ENCODE results near the gene CCDC92B.

The CCDC92B gene

DNA sequence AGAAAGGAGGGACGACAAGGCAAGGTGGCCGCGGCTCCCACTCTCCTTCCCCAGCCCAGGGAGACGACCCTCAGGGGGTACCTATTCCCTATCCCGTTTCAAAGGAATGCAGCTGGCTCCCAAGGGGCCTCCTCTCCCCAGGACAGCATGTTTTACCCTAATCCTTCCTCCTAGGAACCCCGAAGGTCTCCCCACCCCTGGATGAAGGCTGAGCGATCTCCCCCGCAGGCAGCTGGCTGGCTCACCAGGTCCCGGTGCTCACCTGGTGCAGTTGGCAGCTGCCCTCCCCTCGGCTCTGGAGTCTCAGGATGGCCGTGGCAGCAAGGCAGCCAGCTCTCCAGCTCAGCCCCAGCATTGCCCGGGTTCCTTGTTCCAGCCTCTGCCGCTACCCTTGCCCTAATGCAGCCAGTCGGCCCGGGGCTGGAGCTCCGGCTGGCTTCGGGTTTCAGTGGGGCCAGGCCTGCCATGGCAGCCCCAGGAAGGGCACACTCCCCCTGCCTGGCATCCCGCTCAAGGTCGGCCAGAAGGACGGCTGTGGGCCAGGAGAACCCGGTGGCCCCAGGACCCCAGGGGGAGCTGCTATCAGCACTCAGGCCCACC is 42.4 kb downstream of the CCDC92B start:
- DNase-seq (ENCODE audit: insufficient read length, low spot score) (no peak), FAIRE-seq (no peak)
- TF ChIP-seq, protein P1, sequence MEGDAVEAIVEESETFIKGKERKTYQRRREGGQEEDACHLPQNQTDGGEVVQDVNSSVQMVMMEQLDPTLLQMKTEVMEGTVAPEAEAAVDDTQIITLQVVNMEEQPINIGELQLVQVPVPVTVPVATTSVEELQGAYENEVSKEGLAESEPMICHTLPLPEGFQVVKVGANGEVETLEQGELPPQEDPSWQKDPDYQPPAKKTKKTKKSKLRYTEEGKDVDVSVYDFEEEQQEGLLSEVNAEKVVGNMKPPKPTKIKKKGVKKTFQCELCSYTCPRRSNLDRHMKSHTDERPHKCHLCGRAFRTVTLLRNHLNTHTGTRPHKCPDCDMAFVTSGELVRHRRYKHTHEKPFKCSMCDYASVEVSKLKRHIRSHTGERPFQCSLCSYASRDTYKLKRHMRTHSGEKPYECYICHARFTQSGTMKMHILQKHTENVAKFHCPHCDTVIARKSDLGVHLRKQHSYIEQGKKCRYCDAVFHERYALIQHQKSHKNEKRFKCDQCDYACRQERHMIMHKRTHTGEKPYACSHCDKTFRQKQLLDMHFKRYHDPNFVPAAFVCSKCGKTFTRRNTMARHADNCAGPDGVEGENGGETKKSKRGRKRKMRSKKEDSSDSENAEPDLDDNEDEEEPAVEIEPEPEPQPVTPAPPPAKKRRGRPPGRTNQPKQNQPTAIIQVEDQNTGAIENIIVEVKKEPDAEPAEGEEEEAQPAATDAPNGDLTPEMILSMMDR (IDR thresholded peaks at IDR 0.05; ENCODE audit: insufficient read depth, missing control alignments), result no peak

DNA sequence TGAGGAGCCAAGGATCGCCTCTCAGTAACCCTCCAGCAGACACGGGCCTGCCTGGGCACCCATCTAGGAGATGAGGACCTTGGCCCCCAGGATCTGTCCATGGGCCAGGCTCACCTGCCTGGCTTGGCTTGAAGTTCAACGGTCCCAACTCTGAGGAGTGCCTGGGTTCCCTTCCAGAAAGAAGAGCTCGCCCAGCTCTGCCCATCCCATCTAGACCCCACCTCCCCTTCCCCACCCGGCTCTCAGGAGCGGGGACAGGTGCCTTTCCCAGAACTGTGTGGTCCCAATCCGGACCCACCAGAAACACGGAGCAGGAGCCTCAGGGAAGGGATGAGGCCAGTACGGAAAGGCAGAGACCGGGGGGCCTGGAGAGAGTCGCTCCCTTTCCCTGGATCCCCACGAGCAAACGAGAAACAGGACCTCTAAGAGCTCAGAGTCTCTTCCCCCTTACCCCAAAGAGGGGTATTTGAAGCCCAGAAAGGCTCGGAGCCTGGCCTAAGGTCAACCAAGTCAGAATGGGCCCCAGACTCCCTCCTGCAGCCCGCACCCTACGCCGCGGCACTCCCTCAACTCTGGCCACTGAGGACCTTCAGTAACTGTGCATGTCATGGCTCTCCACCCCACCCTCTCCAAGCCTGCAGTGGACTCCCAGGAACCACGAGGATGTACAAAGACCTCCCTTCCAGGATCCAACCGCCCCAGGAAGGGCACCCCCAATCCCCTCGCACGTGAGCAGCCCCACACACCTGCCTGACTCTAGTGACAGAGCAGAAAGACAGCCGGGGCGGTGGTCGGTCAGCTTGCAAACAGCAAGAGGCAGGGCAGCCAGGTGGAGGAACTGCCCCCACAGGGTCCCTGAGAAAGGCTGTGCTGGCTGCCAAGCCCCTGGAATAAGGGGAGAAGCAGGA is 43.3 kb downstream of the CCDC92B start:
- DNase-seq (ENCODE audit: insufficient read length, low spot score), result no peak
- FAIRE-seq, result no peak
- TF ChIP-seq, protein P1 (IDR thresholded peaks at IDR 0.05; ENCODE audit: insufficient read depth, missing control alignments), result no peak

DNA sequence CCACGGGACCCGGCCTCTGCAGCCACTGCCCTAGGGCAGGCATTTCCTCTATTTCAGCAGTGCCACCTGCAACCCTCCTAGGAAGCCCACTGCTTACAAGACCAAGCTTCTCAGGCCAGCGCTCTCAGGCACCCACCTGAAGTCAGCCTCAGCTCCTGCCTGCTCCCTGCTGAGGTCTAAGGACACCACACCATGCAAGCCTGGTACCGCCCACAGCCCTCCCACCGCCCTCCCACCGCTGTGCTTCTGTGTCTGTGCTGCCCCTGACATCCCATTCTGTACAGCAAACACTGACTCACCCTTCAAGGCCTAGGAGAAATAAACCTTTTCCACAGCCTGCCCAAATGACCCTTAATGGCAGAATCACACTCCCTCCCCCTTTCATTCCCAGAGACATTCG is 44.2 kb downstream of the CCDC92B start:
- FAIRE-seq (no peak), DNase-seq (ENCODE audit: insufficient read length, low spot score) (no peak)
- TF ChIP-seq, protein P1 (IDR thresholded peaks at IDR 0.05; ENCODE audit: insufficient read depth, missing control alignments), result no peak

DNA sequence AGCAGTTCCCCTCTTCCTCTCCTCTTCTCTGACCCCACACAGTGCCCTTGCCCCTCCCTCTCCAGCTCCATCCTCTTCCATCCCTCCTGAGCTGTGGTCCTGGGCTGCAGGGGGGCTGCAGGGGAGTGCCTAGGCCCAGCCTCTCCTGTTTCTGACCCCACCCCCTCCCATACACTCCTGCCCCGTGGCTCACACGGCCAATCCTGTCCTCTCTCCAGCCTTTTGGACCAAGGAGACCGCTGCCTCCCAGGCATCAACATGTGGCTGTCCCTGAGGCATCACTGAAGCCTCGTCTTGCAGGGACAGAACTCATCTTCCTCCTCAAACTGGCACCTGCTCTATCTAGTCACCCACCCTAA is 44.6 kb downstream of the CCDC92B start:
- FAIRE-seq (no peak), DNase-seq (ENCODE audit: insufficient read length, low spot score) (no peak)
- TF ChIP-seq, protein P1 (IDR thresholded peaks at IDR 0.05; ENCODE audit: insufficient read depth, missing control alignments), result no peak

DNA sequence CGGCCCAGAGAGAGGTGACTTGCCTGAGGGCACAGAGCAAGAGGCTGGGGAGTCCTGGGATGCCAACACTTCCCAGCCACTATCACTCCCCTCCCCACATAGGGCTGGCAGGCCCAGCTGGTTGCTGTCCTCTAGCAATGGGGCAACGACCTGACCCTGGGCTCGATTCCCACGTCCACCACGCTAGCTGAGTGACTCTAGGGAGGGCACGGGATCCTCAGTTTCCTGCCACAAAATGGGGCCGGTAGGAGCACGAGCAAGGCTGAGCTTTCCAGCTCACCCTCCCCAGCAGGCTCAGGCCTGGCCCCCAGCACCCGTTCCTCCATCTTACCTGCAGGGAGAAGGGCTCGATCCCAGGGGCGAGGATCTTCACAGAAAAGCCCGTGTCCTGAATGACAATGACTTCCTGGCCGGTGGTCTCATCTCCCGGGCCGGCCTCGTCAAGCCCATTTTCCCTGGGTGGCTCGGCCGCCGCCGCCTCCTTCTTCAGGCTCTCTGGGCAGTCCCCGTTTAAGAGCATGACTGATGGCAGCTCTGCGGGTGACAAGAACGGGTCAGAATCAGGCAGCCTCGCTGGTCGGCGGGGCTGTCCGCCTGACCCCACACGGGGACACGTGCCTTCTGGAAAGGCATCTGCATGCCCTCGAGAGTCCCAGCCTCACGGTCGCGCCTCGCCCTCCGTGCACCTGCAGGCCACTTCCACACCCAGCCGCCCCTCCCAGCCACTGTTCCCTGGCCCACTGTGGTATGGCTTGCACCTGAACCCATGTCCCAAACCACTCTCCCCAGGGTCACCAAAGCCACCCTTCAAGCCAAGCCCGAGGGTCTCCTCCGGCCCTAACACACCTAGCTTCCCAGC is 45.2 kb downstream of the CCDC92B start:
- FAIRE-seq (no peak), DNase-seq (ENCODE audit: insufficient read length, low spot score) (no peak)
- TF ChIP-seq, protein P1 (IDR thresholded peaks at IDR 0.05; ENCODE audit: insufficient read depth, missing control alignments), result no peak

DNA sequence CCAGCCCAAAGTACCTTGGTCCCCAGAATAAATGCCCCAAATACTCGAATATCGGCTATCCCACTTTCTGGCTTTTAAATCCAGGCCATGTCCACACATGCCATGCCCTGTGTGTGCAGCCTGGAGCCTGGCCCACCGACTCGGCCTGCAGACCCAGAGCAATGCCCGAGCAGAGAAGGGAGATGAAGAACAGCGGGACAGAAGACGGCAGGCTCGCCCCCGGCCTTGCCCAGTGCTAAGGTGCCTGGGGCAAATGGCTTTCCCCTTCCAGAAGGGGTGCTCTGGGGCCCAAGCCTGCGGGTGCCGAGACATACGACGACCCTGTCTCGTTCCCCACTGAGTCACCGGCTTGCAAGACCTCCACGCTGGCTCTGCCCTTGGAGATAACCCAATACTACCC is 45.8 kb downstream of the CCDC92B start:
- TF ChIP-seq, protein P1 (IDR thresholded peaks at IDR 0.05; ENCODE audit: insufficient read depth, missing control alignments), result no peak
- DNase-seq (ENCODE audit: insufficient read length, low spot score) (no peak), FAIRE-seq (no peak)
